GM19240 (cell line): Measurements from ENCODE around the gene PSMC3.

Experiments
- DNase-seq: peaks from one replicate; pipeline ENCODE4 v3.0.0; 2011; ENCODE audit warnings: low spot score; ENCODE audit not compliant: insufficient read length

The PSMC3 gene

DNA sequence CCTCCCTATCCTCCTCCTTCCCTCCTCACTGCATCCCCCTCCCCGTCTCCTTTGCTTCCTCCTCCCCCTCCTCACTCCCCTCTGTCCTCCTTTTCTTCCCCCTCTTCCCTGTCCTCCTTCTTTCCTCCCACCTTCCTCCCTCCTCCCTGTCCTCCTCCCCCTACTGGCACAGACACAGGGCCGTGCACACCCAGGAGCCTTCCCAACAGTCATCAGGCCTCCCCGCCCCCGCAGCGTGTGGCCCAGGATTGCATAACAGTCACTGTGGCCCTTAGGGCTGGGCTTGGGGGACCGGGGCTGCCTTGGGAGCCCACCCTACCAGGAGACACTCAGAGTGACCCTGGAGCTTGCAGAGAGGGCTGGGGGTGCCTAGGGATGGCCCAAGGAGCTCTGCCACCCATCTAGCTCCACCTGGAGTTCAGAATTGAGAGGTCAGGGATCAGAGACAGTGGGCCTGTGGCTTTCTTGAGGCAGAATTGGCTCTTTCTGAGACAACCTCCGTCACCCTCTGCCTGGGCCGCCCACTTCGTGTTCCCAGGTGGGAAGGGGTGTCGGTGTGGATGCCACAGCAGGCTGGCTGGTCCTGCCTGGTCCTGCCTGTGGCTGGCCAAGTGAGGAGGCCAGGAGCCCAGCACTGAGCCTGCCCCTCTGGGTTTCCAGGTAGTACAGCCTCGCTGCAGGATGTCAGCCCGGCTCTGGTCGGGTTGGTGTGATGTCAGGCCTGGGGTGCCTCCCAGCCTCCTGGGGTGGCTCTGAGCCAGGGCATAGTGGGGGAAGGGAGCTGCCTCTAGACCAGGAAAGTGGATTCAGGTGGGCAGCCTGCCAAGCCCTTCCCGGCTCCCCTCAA is 49.5 kb downstream of the PSMC3 start:
- DNase-seq, result no peak

DNA sequence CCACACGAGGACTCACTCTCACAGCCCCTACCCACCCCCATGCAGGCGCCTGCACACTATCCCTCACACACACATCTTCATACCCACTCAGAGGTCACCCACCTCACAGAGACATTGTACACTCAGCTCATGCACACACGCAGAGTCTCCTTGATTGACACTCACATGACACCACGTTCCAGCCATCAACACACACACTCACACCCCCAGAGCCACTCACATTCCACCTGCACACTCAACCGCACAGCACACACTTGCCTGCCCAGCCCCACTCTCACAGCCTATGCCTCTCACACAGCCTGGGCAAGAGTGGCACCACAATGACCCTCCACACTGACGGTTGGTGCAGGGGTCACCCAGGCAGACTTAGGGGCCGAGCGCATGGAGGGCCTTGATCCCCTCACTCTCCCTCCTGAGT is 50.1 kb downstream of the PSMC3 start:
- no peak for DNase-seq

DNA sequence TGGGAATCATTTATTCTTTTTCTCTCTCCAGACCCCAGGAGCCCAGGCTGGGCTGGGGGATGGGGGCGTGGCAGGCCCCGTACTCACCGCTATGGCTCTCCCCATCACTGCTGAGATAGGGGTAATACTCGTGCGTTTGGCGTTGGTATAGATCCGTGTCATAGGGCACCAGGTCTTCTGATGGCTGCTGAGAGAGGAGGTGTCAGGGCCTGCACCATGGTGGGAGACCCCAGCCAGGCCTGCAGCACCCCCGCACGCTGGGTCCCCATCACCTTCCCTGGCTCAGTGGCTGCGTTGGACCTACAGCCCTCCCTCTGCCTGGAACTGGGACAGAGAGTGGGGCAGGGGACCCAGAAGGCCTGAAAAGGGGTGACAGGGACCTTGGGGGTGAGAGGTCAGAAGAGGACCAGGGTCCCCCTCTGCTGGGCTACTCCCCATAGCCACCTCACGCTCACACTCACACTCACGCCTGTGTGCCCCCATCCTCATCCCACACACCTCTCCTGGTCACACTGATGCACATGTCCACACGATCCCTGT is 50.6 kb downstream of the PSMC3 start:
- no peak for DNase-seq

DNA sequence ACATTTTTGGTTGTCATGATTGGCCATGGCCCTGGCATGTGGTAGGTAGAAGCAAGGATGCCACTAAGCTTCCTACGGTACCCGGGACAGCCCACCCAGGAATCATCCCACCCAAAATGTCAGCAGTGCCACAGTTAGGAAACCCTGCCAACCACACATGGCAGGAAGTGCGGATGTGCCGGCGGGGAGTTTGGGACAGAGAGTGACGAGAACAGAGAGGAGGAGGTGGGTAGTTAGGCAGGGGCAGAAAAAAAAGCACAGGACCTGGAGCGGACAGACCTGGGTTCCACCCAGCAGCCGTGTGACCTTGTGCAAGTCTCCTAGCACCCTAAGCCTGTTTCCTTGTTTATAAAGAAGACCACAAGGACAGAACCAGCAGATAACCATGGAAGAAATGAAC is 51.2 kb downstream of the PSMC3 start:
- no peak for DNase-seq

DNA sequence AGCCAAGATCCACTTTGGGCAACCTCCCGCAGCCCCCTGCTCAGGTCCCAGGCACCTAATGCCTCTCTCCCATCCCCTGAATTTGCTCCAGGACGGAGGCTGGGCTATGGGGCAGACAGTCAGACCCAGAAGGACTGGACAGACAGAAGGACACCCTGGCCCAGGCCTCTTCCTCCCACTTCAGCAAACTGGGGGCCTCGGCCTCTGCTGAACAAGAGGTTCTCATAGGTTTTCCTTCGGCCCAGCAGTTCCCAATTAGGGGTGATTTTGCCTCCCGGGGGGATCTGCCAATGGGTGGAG is 51.6 kb downstream of the PSMC3 start:
- no peak for DNase-seq

DNA sequence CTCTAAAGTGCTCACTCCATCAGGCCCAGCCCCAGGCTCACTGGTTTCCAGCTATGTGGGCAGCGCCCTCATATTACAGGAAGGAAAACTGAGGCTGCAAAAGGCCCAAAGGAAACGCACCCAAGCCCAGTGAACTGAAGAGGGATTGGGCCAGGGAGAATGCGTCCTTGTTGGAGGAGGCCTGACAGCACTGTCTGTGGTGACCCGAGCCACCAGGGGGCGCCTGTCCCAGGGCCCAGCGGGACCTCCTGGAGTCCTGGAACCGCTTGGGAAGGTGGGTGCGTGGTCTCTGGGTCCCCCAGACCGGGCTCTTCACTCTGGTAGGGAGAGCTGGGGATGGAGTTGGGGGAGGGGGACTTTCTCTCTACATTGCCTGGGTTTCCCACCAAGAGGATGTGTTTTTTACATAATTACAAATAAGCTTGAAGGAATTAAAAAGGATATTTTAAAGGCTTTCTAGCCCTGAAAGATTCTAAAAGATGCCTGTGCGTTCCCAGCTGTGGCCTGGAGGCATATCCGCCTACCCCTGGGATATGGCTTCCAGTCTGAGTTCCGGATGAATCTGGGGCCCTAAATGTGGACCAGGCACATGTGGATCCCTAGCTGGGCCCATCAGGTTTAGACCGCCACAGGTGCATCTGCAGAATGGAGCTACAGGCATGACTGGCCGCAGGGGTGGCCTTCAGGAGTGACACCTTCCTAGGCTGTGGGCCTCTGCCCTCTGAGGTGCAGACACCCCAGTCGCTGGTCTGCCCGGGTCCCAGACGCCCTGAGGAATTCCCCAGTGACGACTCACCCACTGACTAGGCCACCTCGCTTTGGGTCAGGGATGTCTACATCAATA is 52.1 kb downstream of the PSMC3 start:
- DNase-seq, result no peak

DNA sequence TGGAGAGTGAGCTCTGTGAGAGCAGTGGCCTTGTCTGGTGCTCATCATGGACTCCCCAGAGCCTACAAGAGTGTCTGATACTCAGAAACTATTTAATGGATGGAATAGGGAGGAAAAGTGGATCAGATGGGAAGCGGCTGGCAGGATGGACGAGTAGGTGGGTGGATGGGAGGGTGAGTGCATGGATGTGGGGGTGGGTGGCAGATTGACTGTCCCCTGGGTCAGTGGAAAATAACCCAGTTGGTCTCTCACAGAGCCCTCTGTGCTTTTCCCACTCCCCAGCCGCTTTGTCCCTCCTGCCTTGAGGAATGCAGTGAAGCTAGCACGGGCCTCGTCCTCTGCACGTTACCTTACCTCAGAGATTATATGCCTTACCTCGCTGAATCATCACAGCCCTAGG is 53.8 kb downstream of the PSMC3 start:
- DNase-seq, result no peak

DNA sequence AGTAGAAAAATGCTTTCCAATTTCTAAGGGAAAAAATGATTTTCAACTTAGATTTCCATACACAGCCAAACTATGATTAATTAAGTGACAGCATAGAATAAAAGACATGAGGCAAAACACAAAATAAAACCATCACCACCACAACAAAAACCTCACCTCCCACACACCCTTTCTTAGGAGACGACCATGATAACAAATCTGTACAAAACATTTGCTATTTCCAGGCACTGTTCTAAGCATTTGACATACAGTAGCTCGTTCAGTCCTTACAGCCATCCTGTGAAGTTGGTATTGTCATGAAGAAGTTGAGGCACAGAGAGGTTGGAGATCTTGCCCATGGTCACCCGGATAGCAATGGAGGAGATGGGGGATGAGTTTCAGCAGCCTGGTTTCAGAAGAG is 56.6 kb downstream of the PSMC3 start:
- DNase-seq, result no peak
